Measurements from ENCODE around the gene NANOGP8.
"Not testable (repeated sequence)": the region's sequence is repeated elsewhere in the genome, so short reads cannot be mapped to it uniquely, and the experiment has no call there.

The NANOGP8 gene, protein sequence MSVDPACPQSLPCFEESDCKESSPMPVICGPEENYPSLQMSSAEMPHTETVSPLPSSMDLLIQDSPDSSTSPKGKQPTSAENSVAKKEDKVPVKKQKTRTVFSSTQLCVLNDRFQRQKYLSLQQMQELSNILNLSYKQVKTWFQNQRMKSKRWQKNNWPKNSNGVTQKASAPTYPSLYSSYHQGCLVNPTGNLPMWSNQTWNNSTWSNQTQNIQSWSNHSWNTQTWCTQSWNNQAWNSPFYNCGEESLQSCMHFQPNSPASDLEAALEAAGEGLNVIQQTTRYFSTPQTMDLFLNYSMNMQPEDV

DNA sequence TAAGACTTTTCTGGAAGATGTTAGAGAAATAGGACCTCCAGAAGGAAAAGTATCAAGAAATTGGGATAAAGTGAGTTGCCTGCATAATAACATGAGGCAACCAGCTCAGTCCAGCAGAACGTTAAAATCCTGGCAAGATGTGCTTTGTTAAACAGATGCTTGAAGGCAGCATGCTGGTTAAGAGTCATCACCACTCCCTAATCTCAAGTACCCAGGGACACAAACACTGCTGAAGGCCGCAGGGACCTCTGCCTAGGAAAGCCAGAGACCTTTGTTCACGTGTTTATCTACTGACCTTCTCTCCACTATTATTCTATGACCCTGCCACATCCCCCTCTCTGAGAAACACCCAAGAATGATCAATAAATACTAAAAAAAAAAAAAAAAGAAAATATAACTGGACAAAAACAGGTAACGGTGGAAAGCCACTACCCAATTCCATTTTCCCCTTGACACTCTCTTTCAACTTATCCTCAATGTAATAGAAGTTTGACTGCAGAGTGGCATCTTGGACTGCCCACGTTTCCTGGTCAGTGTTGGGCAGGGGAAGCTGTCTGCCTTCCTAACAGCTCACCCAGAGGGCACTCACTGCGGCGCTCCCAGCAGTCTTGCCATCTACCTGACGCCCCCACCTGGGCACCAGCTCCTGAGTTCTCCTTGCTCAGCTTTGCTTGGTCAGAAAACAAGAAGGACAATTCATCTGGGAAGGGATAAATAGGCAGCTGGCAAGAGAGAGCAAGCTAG is at the start of gene NANOGP8:
Gene NANOGP8 (minus strand): TSS at position 120 of the 744 bp plus-strand sequence. CDS start 185 bp downstream, outside the sequence.
- not testable (repeated sequence) for DNase-seq

DNA sequence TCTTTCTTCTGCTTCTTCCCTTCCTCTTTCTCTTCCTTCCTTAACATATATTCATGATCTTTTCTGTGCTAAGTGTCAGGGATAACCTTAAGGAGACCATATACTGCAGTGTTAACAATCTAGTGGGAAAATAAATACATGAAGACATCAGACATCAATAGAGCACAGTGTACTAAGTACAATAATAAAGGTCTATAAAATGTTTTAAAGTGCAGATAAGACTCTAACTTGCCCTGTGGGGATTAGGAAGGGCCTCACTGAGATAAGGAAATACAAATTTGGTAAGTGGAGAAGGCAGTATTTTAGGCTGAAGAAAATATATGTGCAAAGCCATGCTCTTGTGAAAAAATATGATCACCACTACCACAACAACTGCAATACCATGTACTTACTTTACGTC is 49.2 kb upstream of the NANOGP8 start:
- DNase-seq: no peak

DNA sequence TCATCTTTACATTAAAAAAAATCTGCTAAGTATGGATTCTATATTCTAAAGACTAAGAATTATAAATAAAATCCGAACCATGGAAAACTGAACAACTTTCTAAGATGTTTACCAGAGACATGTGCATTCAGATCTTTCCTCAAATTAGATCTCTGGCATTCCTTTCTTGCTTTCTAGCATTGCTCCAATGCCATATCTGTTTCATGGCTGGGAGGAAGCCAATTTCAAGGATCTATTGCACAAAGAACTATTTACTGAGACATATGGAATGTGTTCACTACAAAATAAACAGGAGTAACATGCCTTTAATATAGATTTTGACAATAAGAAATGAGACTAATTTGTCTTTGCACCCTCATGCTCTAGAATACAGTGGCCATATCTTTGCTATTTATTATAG is 45.1 kb upstream of the NANOGP8 start:
- no peak for DNase-seq

DNA sequence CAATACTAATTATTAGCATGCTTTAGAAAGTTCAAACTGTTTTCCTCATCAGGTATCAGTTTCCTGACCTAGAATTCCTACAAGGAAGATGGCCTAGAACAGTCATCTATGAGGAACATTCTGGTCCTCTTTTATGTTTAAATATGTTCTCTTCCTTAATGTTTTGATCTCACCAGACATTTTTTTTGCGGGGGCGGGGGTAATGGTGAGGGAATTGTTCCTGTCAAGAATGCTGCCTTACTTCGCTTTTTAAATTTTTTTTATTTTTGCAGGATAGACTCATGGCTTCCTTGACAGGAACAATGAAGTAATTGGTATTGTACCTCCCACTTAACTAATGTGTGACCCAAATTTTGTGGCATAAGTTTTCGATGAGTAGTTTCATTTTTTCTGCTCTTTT is 44.3 kb upstream of the NANOGP8 start:
- DNase-seq: no peak

DNA sequence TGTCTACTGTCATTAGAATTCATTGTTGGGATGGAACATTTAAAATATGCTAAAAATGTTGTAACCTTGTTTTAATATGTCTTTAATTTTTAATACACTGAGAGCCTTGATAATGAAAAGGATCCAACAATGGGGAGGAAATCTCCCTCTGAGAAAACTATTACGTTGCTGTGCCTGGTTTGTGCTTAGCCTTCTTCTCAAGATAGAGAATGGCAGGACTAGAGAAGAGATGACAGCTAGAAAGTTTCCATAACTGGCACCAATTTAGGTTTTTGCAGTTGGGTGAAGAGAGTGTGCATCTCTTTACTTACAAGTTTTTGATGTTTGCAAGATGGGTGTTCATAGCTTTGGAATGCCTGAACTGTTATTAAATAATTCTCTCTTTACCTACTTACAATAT is 42.6 kb upstream of the NANOGP8 start:
- no peak for DNase-seq

DNA sequence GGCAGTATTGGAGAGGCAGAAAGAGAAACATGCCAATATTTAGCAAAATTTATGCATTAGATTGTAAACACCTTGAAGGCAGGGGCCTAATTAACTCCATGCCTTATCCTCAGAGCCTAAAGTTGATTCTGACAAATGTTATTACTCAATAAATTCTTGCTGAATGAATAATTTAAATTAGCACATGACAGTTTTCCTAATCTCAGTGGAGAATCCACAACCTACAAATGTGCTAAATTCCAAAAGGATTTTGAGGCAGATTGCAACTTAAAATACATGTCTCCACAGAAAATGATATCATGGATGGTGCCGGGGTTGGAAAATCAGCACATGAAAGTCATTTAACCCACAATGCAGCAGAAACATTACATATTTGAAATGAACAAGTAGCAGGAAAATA is 41.1 kb upstream of the NANOGP8 start:
- DNase-seq: no peak

GRCh38 chr15:35123743-35124142 is 38.6 kb upstream of the NANOGP8 start:
- no peak for DNase-seq

DNA sequence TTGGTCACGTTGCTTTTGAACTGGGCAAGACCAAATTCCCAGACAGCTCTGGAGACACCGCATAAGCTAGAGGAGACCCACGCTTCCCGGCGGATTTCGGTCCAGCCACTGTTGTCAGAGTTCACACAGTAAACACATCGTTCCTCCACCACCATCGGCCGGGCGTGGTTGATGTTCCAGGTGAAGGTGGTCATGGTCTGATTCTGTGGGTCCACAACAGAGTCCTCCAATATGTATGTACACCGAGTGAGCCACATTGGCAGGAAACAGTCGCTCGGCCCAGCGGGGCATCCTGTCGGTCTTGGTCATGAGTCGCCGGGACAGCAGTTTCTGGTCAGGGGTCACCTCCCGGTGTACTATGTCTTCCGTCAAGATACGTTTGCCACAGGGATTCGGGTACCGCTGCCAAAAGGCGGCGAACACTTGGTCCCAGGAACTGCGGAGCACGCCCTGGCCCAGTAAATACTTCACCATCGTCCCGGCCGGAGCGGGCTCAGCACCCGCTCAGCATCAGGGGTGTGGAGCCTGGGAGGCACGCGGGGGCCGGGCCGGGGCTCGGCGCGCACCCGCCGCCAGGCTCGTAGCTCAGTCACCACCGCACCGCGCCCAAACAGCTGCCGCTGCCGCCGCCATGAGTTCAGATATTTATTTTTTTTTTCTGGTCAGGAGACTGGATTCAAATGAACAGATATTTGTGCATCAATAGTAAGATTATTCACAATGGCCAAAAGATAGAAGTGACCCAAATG is 36.7 kb upstream of the NANOGP8 start:
- DNase-seq: no peak

GRCh38 chr15:35120173-35120572 is 35.1 kb upstream of the NANOGP8 start:
- DNase-seq: no peak

- no peak for DNase-seq
Measured at GRCh38 chr15:35118960-35119359, 33.9 kb upstream of the NANOGP8 start.

DNA sequence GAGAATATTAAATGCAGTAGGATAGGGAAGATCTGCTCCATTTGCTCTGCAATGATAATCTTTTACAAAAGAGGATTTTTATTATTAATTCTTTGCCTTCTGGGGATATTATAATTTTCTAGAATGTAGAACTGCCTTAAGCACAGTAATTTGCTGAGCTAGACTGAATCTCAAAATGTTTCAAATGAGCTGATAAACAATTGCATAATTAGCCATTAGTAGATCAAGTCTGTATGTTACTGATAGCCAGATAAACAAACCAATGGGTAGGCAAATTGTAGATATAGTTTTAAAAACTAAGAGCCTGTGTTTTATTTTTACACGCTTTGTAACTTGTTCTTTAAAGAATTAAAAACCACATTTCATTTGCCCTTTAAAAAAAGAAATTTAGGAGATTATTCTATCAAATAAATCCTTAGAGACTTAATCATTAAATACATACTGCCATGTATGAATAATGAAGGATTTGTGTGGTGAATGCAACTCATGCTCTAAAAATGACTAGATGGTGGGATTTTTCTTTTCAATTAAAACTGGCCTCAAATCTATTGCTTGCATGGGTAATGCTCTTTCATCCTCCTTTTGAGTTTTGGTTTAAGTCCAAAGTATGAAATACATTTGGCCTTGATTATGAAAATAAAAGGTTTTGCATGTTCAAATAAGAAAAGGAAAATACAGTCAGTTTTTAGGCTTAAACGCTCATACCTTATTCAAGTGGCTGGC is 32.6 kb upstream of the NANOGP8 start:
- DNase-seq: no peak

GRCh38 chr15:35115155-35115725 is 30.1 kb upstream of the NANOGP8 start:
- DNase-seq: peak; percentile 28

GRCh38 chr15:35112346-35112745 is 27.3 kb upstream of the NANOGP8 start:
- no peak for DNase-seq

DNA sequence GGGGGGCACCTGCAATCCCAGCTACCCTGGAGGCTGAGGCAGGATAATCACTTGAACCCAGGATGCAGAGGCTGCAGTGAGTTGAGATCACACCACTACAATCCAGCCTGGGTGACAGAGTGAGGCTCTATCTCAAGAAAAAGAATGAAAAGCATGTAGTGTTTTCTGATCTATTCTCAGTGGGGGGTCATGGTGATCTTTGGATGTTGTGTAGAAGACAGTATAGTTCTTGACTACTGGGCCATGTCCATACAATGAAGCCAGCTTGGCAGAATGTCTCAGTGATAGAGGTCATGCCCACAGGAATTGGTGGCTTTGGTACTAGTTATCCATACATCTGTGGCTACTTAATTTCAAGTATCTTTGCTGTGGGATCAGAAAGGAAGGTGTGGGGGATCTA is 26.8 kb upstream of the NANOGP8 start:
- no peak for DNase-seq

DNA sequence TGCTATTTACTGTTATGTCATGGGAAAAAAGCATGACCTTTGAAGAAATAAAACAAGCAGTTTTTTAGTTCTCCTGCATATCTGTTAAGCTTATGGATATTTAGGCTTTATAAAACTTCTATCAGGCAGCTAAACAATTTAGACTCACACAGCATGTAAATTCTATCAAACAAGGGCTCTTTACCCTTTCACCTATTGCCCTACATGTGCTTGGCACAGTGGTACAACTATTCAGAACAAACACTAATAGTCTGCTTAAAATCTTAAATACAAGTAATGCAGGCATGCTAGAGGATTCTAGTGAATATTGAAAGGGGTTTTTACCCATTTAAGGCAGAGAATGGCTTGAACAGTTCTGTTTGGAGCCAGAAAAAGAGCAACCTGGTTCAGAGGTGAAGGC is 23.4 kb upstream of the NANOGP8 start:
- no peak for DNase-seq

- no peak for DNase-seq
Measured at GRCh38 chr15:35107561-35107960, 22.5 kb upstream of the NANOGP8 start.

GRCh38 chr15:35107122-35107521 is 22.0 kb upstream of the NANOGP8 start:
- no peak for DNase-seq

DNA sequence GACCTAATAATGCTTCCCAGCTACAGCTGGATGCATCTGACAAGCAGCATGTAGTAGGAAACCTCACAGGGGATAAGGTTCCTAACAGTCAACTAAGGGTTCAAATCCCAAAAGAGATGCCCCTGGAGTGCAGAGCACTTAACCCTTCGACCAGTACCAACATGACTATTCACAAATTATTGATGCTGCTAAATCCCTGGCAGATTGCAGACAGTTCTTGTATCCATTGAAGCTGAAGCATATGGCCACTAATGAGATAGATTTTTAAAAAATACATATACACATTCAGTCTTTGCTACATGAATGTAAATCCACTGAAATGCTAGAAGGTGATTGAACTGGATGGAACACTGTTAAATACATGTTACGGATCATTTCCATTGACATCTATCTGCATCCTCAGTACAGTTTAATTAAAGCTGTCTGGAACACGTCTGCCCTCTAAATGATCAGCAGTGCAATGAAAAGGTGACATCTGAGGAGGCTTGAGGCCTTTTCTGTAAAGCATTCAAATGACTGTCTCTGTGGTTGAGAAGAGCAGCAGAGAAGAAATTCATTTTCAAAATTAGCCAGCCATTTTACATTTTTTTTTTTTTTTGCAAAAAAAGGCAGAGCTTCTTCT is 19.5 kb upstream of the NANOGP8 start:
- DNase-seq: no peak

DNA sequence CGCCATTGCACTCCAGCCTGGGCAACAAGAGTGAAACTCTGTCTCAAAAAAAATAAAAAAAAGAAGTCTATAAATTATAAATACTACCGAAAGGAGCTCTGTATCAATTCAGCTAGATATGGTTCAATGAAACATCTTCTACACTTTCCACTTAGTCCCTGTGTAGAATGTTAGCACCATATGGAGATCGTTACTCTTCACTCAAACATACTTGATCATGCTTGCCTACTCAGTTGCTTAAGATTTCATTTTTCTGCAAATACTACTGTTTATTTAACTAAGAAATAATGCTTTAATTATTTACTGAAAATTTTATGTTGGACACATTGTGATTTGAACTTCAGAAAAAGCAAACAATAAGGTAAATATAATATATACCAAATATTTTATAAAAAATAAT is 17.1 kb upstream of the NANOGP8 start:
- no peak for DNase-seq

DNA sequence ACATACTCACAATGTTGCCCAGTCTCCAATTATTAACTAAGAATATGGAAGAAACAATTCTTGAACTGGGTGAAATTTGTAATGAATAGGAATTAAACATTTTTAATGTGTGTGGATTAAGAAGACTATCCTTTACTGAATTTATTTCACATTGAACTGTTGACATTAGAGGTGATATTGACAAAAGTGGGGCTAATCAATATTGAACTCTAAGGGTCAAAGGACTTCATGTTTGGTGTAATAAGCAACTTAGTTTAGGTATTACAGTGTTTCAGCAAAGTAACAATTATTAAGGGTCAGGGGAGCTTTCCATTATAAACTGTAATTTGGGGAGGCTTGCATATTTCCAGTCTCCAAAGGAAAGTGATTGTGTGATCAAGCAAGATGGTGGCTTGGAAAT is 16.2 kb upstream of the NANOGP8 start:
- no peak for DNase-seq

DNA sequence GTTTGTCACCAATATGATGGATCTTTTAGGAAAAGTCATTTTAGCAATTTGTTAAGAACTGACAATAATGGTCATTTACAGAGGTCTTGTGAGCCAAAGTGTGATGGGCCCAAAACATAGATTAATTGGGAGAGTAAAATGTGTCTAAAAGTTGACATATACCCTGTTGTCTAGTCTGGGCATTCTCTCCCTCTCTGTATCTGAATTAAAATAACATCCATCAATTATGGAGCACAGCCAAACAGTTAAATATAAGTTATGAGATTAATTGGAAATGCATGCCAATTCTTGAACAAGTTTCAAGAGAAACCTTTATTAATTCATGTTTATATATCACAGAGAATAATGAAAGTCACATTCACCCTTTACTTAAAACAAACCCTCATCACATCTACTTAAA is 13.6 kb upstream of the NANOGP8 start:
- no peak for DNase-seq

DNA sequence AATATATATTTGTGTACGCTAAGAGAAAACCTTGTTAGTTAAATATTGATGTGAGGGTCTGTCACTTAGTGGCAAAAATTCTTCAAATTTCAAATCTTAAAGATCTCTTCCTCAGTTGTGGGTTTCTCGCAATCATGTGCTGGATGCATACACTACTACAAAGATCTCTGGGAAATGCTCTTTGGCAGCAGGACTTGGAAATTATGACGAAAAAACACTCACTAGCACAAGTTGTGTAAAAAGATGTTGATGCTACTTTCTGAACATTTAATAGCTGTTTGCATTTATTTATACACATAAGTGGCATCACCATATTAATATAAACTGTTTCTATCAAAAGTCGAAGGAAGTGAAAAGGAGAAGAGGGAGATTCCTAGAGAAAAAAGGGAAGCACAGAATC is 10.8 kb upstream of the NANOGP8 start:
- DNase-seq: no peak
